HUES64 (cell line): ENCODE data around the gene TLR8.
"Not testable (repeated sequence)": the region's sequence is repeated elsewhere in the genome, so short reads cannot be mapped to it uniquely, and the experiment has no call there.

Source experiments
- H3K27ac ChIP-seq: 2 replicates; pipeline ENCODE4 v1.7.0; 2013; ENCODE audit warnings: low read depth, low read length, inconsistent platforms
- H3K27me3 ChIP-seq: 2 replicates; pipeline ENCODE4 v1.6.1; 2013; ENCODE audit warnings: mild to moderate bottlenecking, low read length; ENCODE audit not compliant: insufficient read depth
- H3K36me3 ChIP-seq: 2 replicates; pipeline ENCODE4 v1.6.1; 2013; ENCODE audit warnings: mild to moderate bottlenecking, low read length; ENCODE audit not compliant: insufficient read depth
- H3K4me1 ChIP-seq: 2 replicates; pipeline ENCODE4 v1.6.1; 2013; ENCODE audit warnings: mild to moderate bottlenecking, low read length, moderate library complexity; ENCODE audit not compliant: insufficient read depth
- H3K4me3 ChIP-seq: 2 replicates; pipeline ENCODE4 v1.5.1; 2013; ENCODE audit warnings: mild to moderate bottlenecking, low read length, moderate library complexity
- H3K9ac ChIP-seq: 2 replicates; pipeline ENCODE4 v1.6.1; 2013; ENCODE audit warnings: mild to moderate bottlenecking, low read depth, low read length
- H3K9me3 ChIP-seq: 2 replicates; pipeline ENCODE4 v1.6.1; 2013; ENCODE audit warnings: low read depth, low read length; ENCODE audit not compliant: insufficient read depth
- WGBS: fragments of 150-250, 120-280 bp; methylation state at CpG from one replicate; pipeline ENCODE4 v1.1.7; 2013; ENCODE audit warnings: missing lambda C conversion rate; 5-methylcytosine and 5-hydroxymethylcytosine counted together

Gene TLR8

GRCh38 chrX:12955882-12956703 lies 49.7 kb downstream of the TLR8 start:
- 88% methylated on average over 19 of the region's 20 CpGs for WGBS
- H3K4me1 ChIP-seq, result no peaks in the 10 kb centered on the region
- H3K27me3 ChIP-seq, result no peaks in the 10 kb centered on the region
- H3K9me3 ChIP-seq, result no peaks in the 10 kb centered on the region
- no peak overlapping the region for H3K27ac ChIP-seq
- no peak overlapping the region for H3K4me3 ChIP-seq
- no peak overlapping the region for H3K9ac ChIP-seq
- H3K36me3 ChIP-seq, result no peaks in the 10 kb centered on the region

GRCh38 chrX:12956704-12957534 lies 50.5 kb downstream of the TLR8 start:
- no peak overlapping the region for H3K27ac ChIP-seq
- H3K4me1 ChIP-seq, result no peaks in the 10 kb centered on the region
- H3K4me3 ChIP-seq, result no peak overlapping the region
- H3K9ac ChIP-seq, result no peak overlapping the region
- H3K27me3 ChIP-seq, result no peaks in the 10 kb centered on the region
- no peaks in the 10 kb centered on the region for H3K36me3 ChIP-seq
- WGBS, result 86% methylated on average over 6 of the region's 8 CpGs
- no peaks in the 10 kb centered on the region for H3K9me3 ChIP-seq

- no peaks in the 10 kb centered on the region for H3K36me3 ChIP-seq
- WGBS, result 82% methylated on average over 5 of the region's 5 CpGs
- H3K27me3 ChIP-seq, result no peaks in the 10 kb centered on the region
- H3K4me3 ChIP-seq, result no peak overlapping the region
- no peaks in the 10 kb centered on the region for H3K9me3 ChIP-seq
- no peaks in the 10 kb centered on the region for H3K4me1 ChIP-seq
- no peak overlapping the region for H3K27ac ChIP-seq
- no peak overlapping the region for H3K9ac ChIP-seq
Observed at GRCh38 chrX:12958059-12958458, 51.6 kb downstream of the TLR8 start.

- H3K4me3 ChIP-seq, result no peak overlapping the region
- H3K4me1 ChIP-seq, result no peaks in the 10 kb centered on the region
- WGBS, result 91% methylated on average over 4 of the region's 4 CpGs
- H3K9ac ChIP-seq, result no peak overlapping the region
- H3K36me3 ChIP-seq, result no peaks in the 10 kb centered on the region
- H3K27ac ChIP-seq, result no peak overlapping the region
- no peaks in the 10 kb centered on the region for H3K9me3 ChIP-seq
- H3K27me3 ChIP-seq, result no peaks in the 10 kb centered on the region
Observed at GRCh38 chrX:12958461-12958860, 52.0 kb downstream of the TLR8 start.

GRCh38 chrX:12961196-12961718 lies 54.8 kb downstream of the TLR8 start:
- no peaks in the 10 kb centered on the region for H3K4me1 ChIP-seq
- H3K27ac ChIP-seq, result no peak overlapping the region
- H3K27me3 ChIP-seq, result no peaks in the 10 kb centered on the region
- H3K9ac ChIP-seq, result no peak overlapping the region
- no peaks in the 10 kb centered on the region for H3K36me3 ChIP-seq
- whole genome bisulfite sequencing, result 92% methylated on average over 2 of the region's 2 CpGs
- no peak overlapping the region for H3K4me3 ChIP-seq
- no peaks in the 10 kb centered on the region for H3K9me3 ChIP-seq

GRCh38 chrX:12962041-12962504 lies 55.7 kb downstream of the TLR8 start:
- no peaks in the 10 kb centered on the region for H3K9me3 ChIP-seq
- H3K4me1 ChIP-seq, result no peaks in the 10 kb centered on the region
- H3K4me3 ChIP-seq, result no peak overlapping the region
- H3K9ac ChIP-seq, result no peak overlapping the region
- no peak overlapping the region for H3K27ac ChIP-seq
- H3K27me3 ChIP-seq, result no peaks in the 10 kb centered on the region
- WGBS, result 94% methylated on average over 4 of the region's 4 CpGs
- no peaks in the 10 kb centered on the region for H3K36me3 ChIP-seq

GRCh38 chrX:12963210-12963850 lies 56.9 kb downstream of the TLR8 start:
- H3K4me3 ChIP-seq, H3K27me3 ChIP-seq, H3K4me1 ChIP-seq, H3K9ac ChIP-seq, H3K9me3 ChIP-seq, H3K27ac ChIP-seq, H3K36me3 ChIP-seq: not testable (repeated sequence)
- WGBS, result 95% methylated on average over 47 of the region's 52 CpGs

- no peak overlapping the region for H3K9ac ChIP-seq
- H3K9me3 ChIP-seq, result no peaks in the 10 kb centered on the region
- H3K4me3 ChIP-seq, result no peak overlapping the region
- no peaks in the 10 kb centered on the region for H3K36me3 ChIP-seq
- H3K27me3 ChIP-seq, result no peaks in the 10 kb centered on the region
- H3K27ac ChIP-seq, result no peak overlapping the region
- H3K4me1 ChIP-seq, result peaks cover 2% of the 10 kb centered on the region; the same call in 1 of the 2 replicates
- WGBS, result 76% methylated on average over 5 of the region's 6 CpGs
Observed at GRCh38 chrX:12965131-12965940, 58.9 kb downstream of the TLR8 start.

GRCh38 chrX:12966151-12966550 lies 59.7 kb downstream of the TLR8 start:
- no peaks in the 10 kb centered on the region for H3K27me3 ChIP-seq
- peaks cover 8% of the 10 kb centered on the region; the same call in 1 of the 2 replicates for H3K4me1 ChIP-seq
- no CpG with 5 or more reads among the region's 1 CpG for WGBS
- H3K36me3 ChIP-seq, result no peaks in the 10 kb centered on the region
- H3K9me3 ChIP-seq, result no peaks in the 10 kb centered on the region
- no peak overlapping the region for H3K9ac ChIP-seq
- H3K27ac ChIP-seq, result no peak overlapping the region
- no peak overlapping the region for H3K4me3 ChIP-seq

GRCh38 chrX:12967711-12968465 lies 61.5 kb downstream of the TLR8 start:
- Histone ChIP-seq H3K4me3 (no peak overlapping the region), H3K36me3 (no peaks in the 10 kb centered on the region), H3K27me3 (no peaks in the 10 kb centered on the region), H3K9me3 (no peaks in the 10 kb centered on the region), H3K9ac (no peak overlapping the region), H3K4me1 (peaks cover 10% of the 10 kb centered on the region; the same call in 1 of the 2 replicates), H3K27ac (no peak overlapping the region)
- WGBS, result 93% methylated on average over 15 of the region's 15 CpGs
